ENCODE results near the gene ATP5F1B.

The ATP5F1B gene

GRCh38 chr12:56616244-56616643 is 29.5 kb downstream of the ATP5F1B start:
- DNase-seq, result no peak

GRCh38 chr12:56614627-56615026 is 31.2 kb downstream of the ATP5F1B start:
- DNase-seq, result no peak

- DNase-seq, result no peak
These were observed 41.4 kb downstream of the ATP5F1B start for GRCh38 chr12:56604355-56604754.

GRCh38 chr12:56602239-56602638 is 43.5 kb downstream of the ATP5F1B start:
- DNase-seq, result no peak

- no peak for DNase-seq
These were observed 44.3 kb downstream of the ATP5F1B start for GRCh38 chr12:56601503-56601902.

- DNase-seq, result no peak
These were observed 45.0 kb downstream of the ATP5F1B start for GRCh38 chr12:56600753-56601152.

GRCh38 chr12:56599797-56600196 is 46.0 kb downstream of the ATP5F1B start:
- peak; percentile 51 for DNase-seq

- no peak for DNase-seq
These were observed 46.7 kb downstream of the ATP5F1B start for GRCh38 chr12:56599041-56599440.

- DNase-seq, result no peak
These were observed 49.0 kb downstream of the ATP5F1B start for GRCh38 chr12:56596815-56597214.

- peak; percentile 22 for DNase-seq
These were observed 51.7 kb downstream of the ATP5F1B start for GRCh38 chr12:56593909-56594621.

- no peak for DNase-seq
These were observed 53.8 kb downstream of the ATP5F1B start for GRCh38 chr12:56591961-56592360.

- peak; percentile 97 for DNase-seq
These were observed 54.7 kb downstream of the ATP5F1B start for GRCh38 chr12:56591126-56591525.

GRCh38 chr12:56590237-56590830 is 55.5 kb downstream of the ATP5F1B start:
- DNase-seq, result peak; percentile 6

- DNase-seq, result no peak
These were observed 56.0 kb downstream of the ATP5F1B start for GRCh38 chr12:56589783-56590182.
